ENCODE results near the gene COPB1.

GRCh38 chr11:14417186-14417585, 82.4 kb downstream of the COPB1 start:
- TF ChIP-seq, protein P1, sequence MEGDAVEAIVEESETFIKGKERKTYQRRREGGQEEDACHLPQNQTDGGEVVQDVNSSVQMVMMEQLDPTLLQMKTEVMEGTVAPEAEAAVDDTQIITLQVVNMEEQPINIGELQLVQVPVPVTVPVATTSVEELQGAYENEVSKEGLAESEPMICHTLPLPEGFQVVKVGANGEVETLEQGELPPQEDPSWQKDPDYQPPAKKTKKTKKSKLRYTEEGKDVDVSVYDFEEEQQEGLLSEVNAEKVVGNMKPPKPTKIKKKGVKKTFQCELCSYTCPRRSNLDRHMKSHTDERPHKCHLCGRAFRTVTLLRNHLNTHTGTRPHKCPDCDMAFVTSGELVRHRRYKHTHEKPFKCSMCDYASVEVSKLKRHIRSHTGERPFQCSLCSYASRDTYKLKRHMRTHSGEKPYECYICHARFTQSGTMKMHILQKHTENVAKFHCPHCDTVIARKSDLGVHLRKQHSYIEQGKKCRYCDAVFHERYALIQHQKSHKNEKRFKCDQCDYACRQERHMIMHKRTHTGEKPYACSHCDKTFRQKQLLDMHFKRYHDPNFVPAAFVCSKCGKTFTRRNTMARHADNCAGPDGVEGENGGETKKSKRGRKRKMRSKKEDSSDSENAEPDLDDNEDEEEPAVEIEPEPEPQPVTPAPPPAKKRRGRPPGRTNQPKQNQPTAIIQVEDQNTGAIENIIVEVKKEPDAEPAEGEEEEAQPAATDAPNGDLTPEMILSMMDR (IDR thresholded peaks at IDR 0.05; ENCODE audit: low read depth, low read length): no peak
- TF ChIP-seq MYC (IDR thresholded peaks at IDR 0.05; ENCODE audit: low read depth, low read length): no peak
